HepG2 (cell line): ENCODE results near the gene PPHLN1. TPM values are rescaled to one million over a fixed set of nuclear protein-coding genes. Genes with fewer than 3 reads are reported as not detected.
"Not testable (repeated sequence)": the region's sequence is repeated elsewhere in the genome, so short reads cannot be mapped to it uniquely, and the experiment has no call there.

ENCODE experiments used
- ATAC-seq: fragments of 200-7000 bp; cut with Tn5 transposase; 3 replicates; pipeline ENCODE4 v1.9.1; 2020; ENCODE audit warnings: mild to moderate bottlenecking, moderate library complexity
- BruUV-seq: library from RNA; stranded (reverse); fragments of 400-500 nt; replicated peaks from 2 replicates; lab custom pipeline; 2021; lab: Mats Ljungman, UMichigan
- CTCF ChIA-PET: fragments of 300-600 bp; formaldehyde crosslinking; extraction: SDS; loops from one replicate; lab custom pipeline; 2021; ENCODE audit warnings: low total read pairs, inconsistent platforms, low intra/inter-chr PET ratio; lab: Yijun Ruan, JAX
- POLR2A ChIA-PET: fragments of 350-600 bp; sonication (Branson Sonifier 250); formaldehyde crosslinking; loops from one replicate; lab custom pipeline; 2020; ENCODE audit warnings: antibody characterized with exemption, inconsistent platforms; lab: Yijun Ruan, JAX
- DNase-seq: peaks from one replicate; pipeline ENCODE4 v3.0.0-alpha.2; 2015; ENCODE audit warnings: low spot score
- FAIRE-seq: peaks from 3 replicates; lab custom pipeline; 2011; peaks lifted over from hg19 to GRCh38; lab: Jason Lieb, UNC
- H2AFZ ChIP-seq: one replicate; pipeline ENCODE4 v1.6.1; 2011; ENCODE audit warnings: low read length, inconsistent platforms
- H3K27ac ChIP-seq: fragments of 300-600 bp; 3 replicates; pipeline ENCODE4 v1.8.0; 2011; ENCODE audit warnings: mixed run types, mild to moderate bottlenecking, mixed read lengths, low read length, inconsistent platforms; ENCODE audit not compliant: insufficient read depth; ENCODE audit errors: extremely low read length
- H3K27me3 ChIP-seq, 2 experiments: fragments of 200-600 bp in 1 of 2; 2 replicates in 1 of 2; 3 replicates in 1 of 2; pipeline versions ENCODE4 v1.6.0 to v1.8.0; 2011; ENCODE audit warnings: low read length in 2 of 2, mild to moderate bottlenecking in 2 of 2, moderate library complexity in 2 of 2, inconsistent platforms in 1 of 2; ENCODE audit not compliant: insufficient read depth in 2 of 2, control insufficient read depth in 1 of 2
- H3K36me3 ChIP-seq, 2 experiments: fragments of 200-600 bp in 1 of 2; replicated peaks in 1 of 2; 2 replicates in 1 of 2; 3 replicates in 1 of 2; pipeline versions ENCODE4 v1.5.1 to v1.8.0; 2011; ENCODE audit warnings: low read length in 2 of 2, inconsistent platforms in 1 of 2; ENCODE audit not compliant: insufficient read depth in 2 of 2, control insufficient read depth in 1 of 2
- H3K4me1 ChIP-seq: 2 replicates; pipeline ENCODE4 v1.5.1; 2012; ENCODE audit warnings: low read length, inconsistent platforms; ENCODE audit not compliant: insufficient read depth
- H3K4me2 ChIP-seq: 2 replicates; pipeline ENCODE4 v1.6.0; 2011; ENCODE audit warnings: low read depth, low read length, inconsistent platforms
- H3K4me3 ChIP-seq, 3 experiments: fragments of 200-600 bp in 1 of 3; sonication (generic), shearing (Covaris generic) in 1 of 3; replicated peaks in 1 of 3; 2 replicates each; pipeline ENCODE4 v1.5.1; 2011 to 2016; ENCODE audit warnings: low read length in 3 of 3, inconsistent platforms in 2 of 3, low read depth in 2 of 3, mild to moderate bottlenecking in 2 of 3, control low read depth in 1 of 3, mixed read lengths in 1 of 3; ENCODE audit not compliant: insufficient read depth in 1 of 3
- H3K79me2 ChIP-seq: one replicate; pipeline ENCODE4 v1.6.1; 2011; ENCODE audit warnings: low read length, inconsistent platforms; ENCODE audit not compliant: insufficient read depth
- H3K9ac ChIP-seq: 2 replicates; pipeline ENCODE4 v1.6.0; 2011; ENCODE audit warnings: mild to moderate bottlenecking, low read depth, low read length, inconsistent platforms; ENCODE audit not compliant: insufficient read depth
- H3K9me3 ChIP-seq: 2 replicates; pipeline ENCODE4 v1.5.1; 2012; ENCODE audit warnings: mild to moderate bottlenecking, low read length
- H4K20me1 ChIP-seq: 2 replicates; pipeline ENCODE4 v1.6.0; 2011; ENCODE audit warnings: inconsistent platforms, mild to moderate bottlenecking, low read length, moderate library complexity; ENCODE audit not compliant: insufficient read depth
- ARHGAP35 ChIP-seq: sonication (generic); formaldehyde crosslinking; IDR thresholded peaks from 2 replicates; pipeline ENCODE4 v1.9.0; 2022; ENCODE audit warnings: mild to moderate bottlenecking, inconsistent platforms, moderate library complexity, missing genetic modification reagents, borderline replicate concordance
- CREBL2 ChIP-seq: sonication (generic); formaldehyde crosslinking; IDR thresholded peaks from 2 replicates; pipeline ENCODE4 v1.8.1; 2023; ENCODE audit warnings: missing genetic modification reagents, mild to moderate bottlenecking, borderline replicate concordance
- FOSL2 ChIP-seq: sonication (generic); formaldehyde crosslinking; IDR thresholded peaks from 2 replicates; pipeline ENCODE4 v1.4.0; 2020; ENCODE audit warnings: missing genetic modification reagents
- HES4 ChIP-seq: sonication (generic); formaldehyde crosslinking; IDR thresholded peaks from 2 replicates; pipeline ENCODE4 v1.9.0; 2021; ENCODE audit warnings: mild to moderate bottlenecking, missing genetic modification reagents, borderline replicate concordance
- KDM5B ChIP-seq: sonication (generic); formaldehyde crosslinking; IDR thresholded peaks from 2 replicates; pipeline ENCODE4 v1.4.0; 2020; ENCODE audit warnings: missing genetic modification reagents, mild to moderate bottlenecking, borderline replicate concordance
- NFATC3 ChIP-seq: sonication (generic); formaldehyde crosslinking; IDR thresholded peaks from 2 replicates; pipeline ENCODE4 v1.5.1; 2020; ENCODE audit warnings: mild to moderate bottlenecking, missing genetic modification reagents
- PCBP1 ChIP-seq: fragments of 200-400 bp; formaldehyde crosslinking; IDR thresholded peaks from 2 replicates; pipeline ENCODE4 v1.6.1; 2017; ENCODE audit warnings: mild to moderate bottlenecking, low read depth, low read length, borderline replicate concordance
- POLR2AphosphoS5 ChIP-seq: IDR thresholded peaks from 2 replicates; pipeline ENCODE4 v1.6.1; 2012; ENCODE audit warnings: low read depth, low read length
- REXO4 ChIP-seq: sonication (generic); formaldehyde crosslinking; IDR thresholded peaks from 2 replicates; pipeline ENCODE4 v1.8.0; 2022; ENCODE audit warnings: missing genetic modification reagents, mild to moderate bottlenecking, borderline replicate concordance
- SAFB2 ChIP-seq: sonication (generic); formaldehyde crosslinking; IDR thresholded peaks from 2 replicates; pipeline ENCODE4 v1.5.1; 2020; ENCODE audit warnings: missing genetic modification reagents, low read depth, mild to moderate bottlenecking, borderline replicate concordance
- SKI ChIP-seq: fragments of 450-650 bp; IDR thresholded peaks from one replicate; pipeline ENCODE4 v1.6.1; 2018; ENCODE audit warnings: mild to moderate bottlenecking; ENCODE audit not compliant: partially characterized antibody
- TAF1 ChIP-seq: sonication (generic); formaldehyde crosslinking; IDR thresholded peaks from 2 replicates; pipeline ENCODE4 v1.4.0; 2020; ENCODE audit warnings: missing genetic modification reagents
- YY1 ChIP-seq: IDR thresholded peaks from 2 replicates; pipeline ENCODE4 v1.6.1; 2011; ENCODE audit warnings: low read length, low read depth, moderate library complexity, mild to moderate bottlenecking; ENCODE audit not compliant: insufficient read depth, insufficient replicate concordance
- ZNF12 ChIP-seq: sonication (generic); formaldehyde crosslinking; IDR thresholded peaks from 2 replicates; pipeline ENCODE4 v1.5.0; 2020; ENCODE audit warnings: missing genetic modification reagents
- ZNF235 ChIP-seq: sonication (generic); formaldehyde crosslinking; IDR thresholded peaks from 2 replicates; pipeline ENCODE4 v1.8.1; 2023; ENCODE audit warnings: mild to moderate bottlenecking, missing genetic modification reagents, borderline replicate concordance
- ZNF354B ChIP-seq: sonication (generic); formaldehyde crosslinking; IDR thresholded peaks from 2 replicates; pipeline ENCODE4 v1.8.0; 2022; ENCODE audit warnings: mild to moderate bottlenecking, missing genetic modification reagents
- ZSCAN22 ChIP-seq: sonication (generic); formaldehyde crosslinking; IDR thresholded peaks from 2 replicates; pipeline ENCODE4 v1.4.0; 2020; ENCODE audit warnings: mild to moderate bottlenecking, missing genetic modification reagents
- WGBS: methylation state at CpG from one replicate; pipeline ENCODE4 v1.1.6; 2017; ENCODE audit warnings: low lambda C conversion rate; 5-methylcytosine and 5-hydroxymethylcytosine counted together
- in situ Hi-C: cut with HindIII; loops from 2 replicates; pipeline ENCODE4 v1.10.0; 2017; ENCODE audit warnings: low pct_unique_long_range_greater_than_20kb; ENCODE audit not compliant: extremely low pct_ligation_motif_present
- intact Hi-C: fragments of 100-400 bp; cut with micrococcal nuclease; formaldehyde crosslinking; loops from one replicate; pipeline ENCODE4 v1.10.0; 2022; ENCODE audit not compliant: unreplicated experiment
- polyA plus RNA-seq, 8 experiments: library from polyadenylated mRNA; depleted of rRNA in 3 of 8; stranded (reverse) in 7 of 8; unstranded in 1 of 8; fragments of >200 nt; fragmentation: Illumina TruSeq in 4 of 8; extraction: Trizol in 4 of 8; gene quantifications; 2 replicates each; pipeline versions ENCODE4 v1.2.1 to v1.2.3, GENCODE V29; 2011 to 2016; ENCODE audit warnings: low read depth in 4 of 8, missing spikeins in 1 of 8, mixed read lengths in 1 of 8; ENCODE audit not compliant: insufficient read depth in 1 of 8
- total RNA-seq, 5 experiments: library from RNA; depleted of rRNA; stranded (reverse); fragments of >200 nt; fragmentation: Illumina TruSeq; extraction: Trizol; gene quantifications; 2 replicates each; pipeline ENCODE4 v1.2.3, GENCODE V29; 2016; ENCODE audit warnings: low read depth in 1 of 5

PPHLN1 gene
- total and polyA plus RNA-seq, 2 of the 13 experiments (the other 11 are each of a cell fraction or from before 2014, with no cell fraction given), result 43.4 to 66.0 TPM

- no peak for TF ChIP-seq KDM5B (CRISPR knock-in tag)
Measured at GRCh38 chr12:42326541-42327226, 717 bp downstream of the PPHLN1 start (continued).

GRCh38 chr12:42327227-42327590 lies 1.2 kb downstream of the PPHLN1 start:
- WGBS, result 27% methylated on average over 2 of the region's 2 CpGs
- no TSS peak for BruUV-seq
- H2AFZ ChIP-seq, result no peak overlapping the region

GRCh38 chr12:42330097-42330496 lies 4.1 kb downstream of the PPHLN1 start:
- DNase-seq, FAIRE-seq, H3K9ac ChIP-seq, ATAC-seq, H3K4me3 ChIP-seq, CTCF ChIA-PET, H3K9me3 ChIP-seq, H2AFZ ChIP-seq, H3K36me3 ChIP-seq, POLR2A ChIA-PET, BruUV-seq, H3K27me3 ChIP-seq, intact Hi-C loops, in situ Hi-C loops, H3K27ac ChIP-seq: not testable (repeated sequence)
- 87% methylated on average over 9 of the region's 11 CpGs for WGBS
- Histone ChIP-seq H3K79me2 (peaks cover 86% of the 10 kb centered on the region), H3K4me1 (peaks cover 52% of the 10 kb centered on the region), H4K20me1 (peaks cover 25% of the 10 kb centered on the region), H3K4me2 (peak overlapping the region; percentile 54)

More at GRCh38 chr12:42327227-42327590, 1.2 kb downstream of the PPHLN1 start:
- no peaks in the 10 kb centered on the region for H3K9me3 ChIP-seq
- H3K4me2 ChIP-seq, result peak overlapping the region; percentile 97
- peaks cover 66% of the 10 kb centered on the region for H3K79me2 ChIP-seq
- peaks cover 65% of the 10 kb centered on the region for H3K4me1 ChIP-seq
- intact Hi-C loops, result no loop called here
- H3K9ac ChIP-seq, result peak overlapping the region; percentile 92
- peaks cover 0 to 3% of the 10 kb centered on the region in 2 experiments; a peak in 1 of 5 replicates for H3K27me3 ChIP-seq
- H3K36me3 ChIP-seq, result no peaks in the 10 kb centered on the region
- ChIA-PET CTCF (no interaction called here), POLR2A (no interaction called here)
- no peak for ATAC-seq
- in situ Hi-C loops, result loop anchor here (5.0 kb wide), 1 partner anchor 195 kb away; no protein-coding TSS in a partner anchor
- TF ChIP-seq PCBP1 (no peak), POLR2AphosphoS5 (no peak), SAFB2 (no peak), FOSL2 (CRISPR knock-in tag) (no peak), ZNF354B (CRISPR knock-in tag) (no peak), CREBL2 (no peak), REXO4 (no peak), ZNF12 (CRISPR knock-in tag) (no peak), TAF1 (CRISPR knock-in tag) (no peak), NFATC3 (no peak), ZNF235 (CRISPR knock-in tag) (no peak), YY1 (no peak), ZSCAN22 (no peak), SKI (no peak), HES4 (CRISPR knock-in tag) (no peak), ARHGAP35 (CRISPR knock-in tag) (no peak)
- peaks cover 13% of the 10 kb centered on the region for H4K20me1 ChIP-seq
- no peak for FAIRE-seq
- peak overlapping the region; percentile 88 for H3K27ac ChIP-seq
- peak overlapping the region; percentile 81 to 98 (median 92) for H3K4me3 ChIP-seq
- no peak for DNase-seq
